HepG2 (cell line): ENCODE results near the gene HERC6. TPM values are rescaled to one million over a fixed set of nuclear protein-coding genes. Genes with fewer than 3 reads are reported as not detected.
A peak's percentile ranks its signal among the peaks of the same experiment; 100 is the strongest.

Source experiments
- ATAC-seq: fragments of 200-7000 bp; cut with Tn5 transposase; 3 replicates; pipeline ENCODE4 v1.9.1; 2020; ENCODE audit warnings: mild to moderate bottlenecking, moderate library complexity
- Bru-seq: library from RNA; stranded (reverse); fragments of 400-500 nt; gene quantifications from one replicate; lab custom pipeline; 2021; lab: Mats Ljungman, UMichigan
- BruChase-seq, 2 experiments: library from RNA; stranded (reverse); fragments of 400-500 nt; gene quantifications; one replicate each; lab custom pipeline; 2021; lab: Mats Ljungman, UMichigan
- BruUV-seq: library from RNA; stranded (reverse); fragments of 400-500 nt; replicated peaks from 2 replicates; lab custom pipeline; 2021; lab: Mats Ljungman, UMichigan
- CTCF ChIA-PET: fragments of 300-600 bp; formaldehyde crosslinking; extraction: SDS; loops from one replicate; lab custom pipeline; 2021; ENCODE audit warnings: low total read pairs, inconsistent platforms, low intra/inter-chr PET ratio; lab: Yijun Ruan, JAX
- POLR2A ChIA-PET: fragments of 350-600 bp; sonication (Branson Sonifier 250); formaldehyde crosslinking; loops from one replicate; lab custom pipeline; 2020; ENCODE audit warnings: antibody characterized with exemption, inconsistent platforms; lab: Yijun Ruan, JAX
- DNase-seq: peaks from one replicate; pipeline ENCODE4 v3.0.0-alpha.2; 2015; ENCODE audit warnings: low spot score
- FAIRE-seq: peaks from 3 replicates; lab custom pipeline; 2011; peaks lifted over from hg19 to GRCh38; lab: Jason Lieb, UNC
- H2AFZ ChIP-seq: one replicate; pipeline ENCODE4 v1.6.1; 2011; ENCODE audit warnings: low read length, inconsistent platforms
- H3K27ac ChIP-seq: fragments of 300-600 bp; 3 replicates; pipeline ENCODE4 v1.8.0; 2011; ENCODE audit warnings: mixed run types, mild to moderate bottlenecking, mixed read lengths, low read length, inconsistent platforms; ENCODE audit not compliant: insufficient read depth; ENCODE audit errors: extremely low read length
- H3K27me3 ChIP-seq, 2 experiments: fragments of 200-600 bp in 1 of 2; 2 replicates in 1 of 2; 3 replicates in 1 of 2; pipeline versions ENCODE4 v1.6.0 to v1.8.0; 2011; ENCODE audit warnings: low read length in 2 of 2, mild to moderate bottlenecking in 2 of 2, moderate library complexity in 2 of 2, inconsistent platforms in 1 of 2; ENCODE audit not compliant: insufficient read depth in 2 of 2, control insufficient read depth in 1 of 2
- H3K36me3 ChIP-seq, 2 experiments: fragments of 200-600 bp in 1 of 2; replicated peaks in 1 of 2; 2 replicates in 1 of 2; 3 replicates in 1 of 2; pipeline versions ENCODE4 v1.5.1 to v1.8.0; 2011; ENCODE audit warnings: low read length in 2 of 2, inconsistent platforms in 1 of 2; ENCODE audit not compliant: insufficient read depth in 2 of 2, control insufficient read depth in 1 of 2
- H3K4me1 ChIP-seq: 2 replicates; pipeline ENCODE4 v1.5.1; 2012; ENCODE audit warnings: low read length, inconsistent platforms; ENCODE audit not compliant: insufficient read depth
- H3K4me2 ChIP-seq: 2 replicates; pipeline ENCODE4 v1.6.0; 2011; ENCODE audit warnings: low read depth, low read length, inconsistent platforms
- H3K4me3 ChIP-seq, 3 experiments: fragments of 200-600 bp in 1 of 3; sonication (generic), shearing (Covaris generic) in 1 of 3; replicated peaks in 1 of 3; 2 replicates each; pipeline ENCODE4 v1.5.1; 2011 to 2016; ENCODE audit warnings: low read length in 3 of 3, inconsistent platforms in 2 of 3, low read depth in 2 of 3, mild to moderate bottlenecking in 2 of 3, control low read depth in 1 of 3, mixed read lengths in 1 of 3; ENCODE audit not compliant: insufficient read depth in 1 of 3
- H3K79me2 ChIP-seq: one replicate; pipeline ENCODE4 v1.6.1; 2011; ENCODE audit warnings: low read length, inconsistent platforms; ENCODE audit not compliant: insufficient read depth
- H3K9ac ChIP-seq: 2 replicates; pipeline ENCODE4 v1.6.0; 2011; ENCODE audit warnings: mild to moderate bottlenecking, low read depth, low read length, inconsistent platforms; ENCODE audit not compliant: insufficient read depth
- H3K9me3 ChIP-seq: 2 replicates; pipeline ENCODE4 v1.5.1; 2012; ENCODE audit warnings: mild to moderate bottlenecking, low read length
- H4K20me1 ChIP-seq: 2 replicates; pipeline ENCODE4 v1.6.0; 2011; ENCODE audit warnings: inconsistent platforms, mild to moderate bottlenecking, low read length, moderate library complexity; ENCODE audit not compliant: insufficient read depth
- AHR ChIP-seq: IDR thresholded peaks from 2 replicates; pipeline ENCODE4 v1.6.1; 2018; ENCODE audit warnings: missing genetic modification reagents, missing compliant biosample characterization
- E2F5 ChIP-seq: sonication (generic); formaldehyde crosslinking; conservative IDR thresholded peaks from 2 replicates; pipeline ENCODE4 v1.4.0; 2020; ENCODE audit warnings: missing genetic modification reagents
- FOSL1 ChIP-seq: sonication (generic); formaldehyde crosslinking; IDR thresholded peaks from 2 replicates; pipeline ENCODE4 v1.9.0; 2021; ENCODE audit warnings: missing genetic modification reagents, borderline replicate concordance
- ONECUT2 ChIP-seq: sonication (generic); formaldehyde crosslinking; IDR thresholded peaks from 2 replicates; pipeline ENCODE4 v1.4.0; 2020; ENCODE audit warnings: missing genetic modification reagents
- RFX3 ChIP-seq: IDR thresholded peaks from 2 replicates; pipeline ENCODE4 v1.6.1; 2016; ENCODE audit warnings: missing biosample characterization, missing genetic modification reagents
- ZBTB20 ChIP-seq: sonication (generic); formaldehyde crosslinking; IDR thresholded peaks from 2 replicates; pipeline ENCODE4 v1.8.1; 2023; ENCODE audit warnings: missing genetic modification reagents, low read depth, mild to moderate bottlenecking, borderline replicate concordance
- ZFP1 ChIP-seq: IDR thresholded peaks from 2 replicates; pipeline ENCODE4 v1.6.1; 2016
- ZNF143 ChIP-seq: sonication (generic); formaldehyde crosslinking; IDR thresholded peaks from 2 replicates; pipeline ENCODE4 v1.4.0; 2020; ENCODE audit warnings: missing genetic modification reagents
- ZNF274 ChIP-seq: sonication (generic); formaldehyde crosslinking; IDR thresholded peaks from 2 replicates; pipeline ENCODE4 v1.5.1; 2020; ENCODE audit warnings: mild to moderate bottlenecking, missing genetic modification reagents
- ZNF432 ChIP-seq: sonication (generic); formaldehyde crosslinking; IDR thresholded peaks from 2 replicates; pipeline ENCODE4 v1.5.0; 2020; ENCODE audit warnings: missing genetic modification reagents, mild to moderate bottlenecking, borderline replicate concordance
- ZNF546 ChIP-seq: sonication (generic); formaldehyde crosslinking; conservative IDR thresholded peaks from 2 replicates; pipeline ENCODE4 v1.8.1; 2023; ENCODE audit warnings: mild to moderate bottlenecking, missing genetic modification reagents
- ZNF674 ChIP-seq: sonication (generic); formaldehyde crosslinking; IDR thresholded peaks from 2 replicates; pipeline ENCODE4 v1.5.0; 2020; ENCODE audit warnings: low read depth, mild to moderate bottlenecking, missing genetic modification reagents
- WGBS: methylation state at CpG from one replicate; pipeline ENCODE4 v1.1.6; 2017; ENCODE audit warnings: low lambda C conversion rate; 5-methylcytosine and 5-hydroxymethylcytosine counted together
- in situ Hi-C: cut with HindIII; loops from 2 replicates; pipeline ENCODE4 v1.10.0; 2017; ENCODE audit warnings: low pct_unique_long_range_greater_than_20kb; ENCODE audit not compliant: extremely low pct_ligation_motif_present
- intact Hi-C: fragments of 100-400 bp; cut with micrococcal nuclease; formaldehyde crosslinking; loops from one replicate; pipeline ENCODE4 v1.10.0; 2022; ENCODE audit not compliant: unreplicated experiment
- long read RNA-seq, 2 experiments: library from RNA in 1 of 2; library from polyadenylated mRNA in 1 of 2; stranded (forward) in 1 of 2; unstranded in 1 of 2; transcript quantifications; one replicate each; pipeline ENCODE4 v2.0.0, GENCODE V29; 2019 to 2022
- polyA minus RNA-seq, 3 experiments: library from RNA; depleted of rRNA, polyadenylated mRNA; stranded (reverse); fragments of >200 nt; gene quantifications; 2 replicates each; pipeline ENCODE4 v1.2.3, GENCODE V29; 2011; ENCODE audit warnings: low replicate concordance in 1 of 3
- polyA plus RNA-seq, 8 experiments: library from polyadenylated mRNA; depleted of rRNA in 3 of 8; stranded (reverse) in 7 of 8; unstranded in 1 of 8; fragments of >200 nt; fragmentation: Illumina TruSeq in 4 of 8; extraction: Trizol in 4 of 8; gene quantifications; 2 replicates each; pipeline versions ENCODE4 v1.2.1 to v1.2.3, GENCODE V29; 2011 to 2016; ENCODE audit warnings: low read depth in 4 of 8, missing spikeins in 1 of 8, mixed read lengths in 1 of 8; ENCODE audit not compliant: insufficient read depth in 1 of 8
- total RNA-seq, 5 experiments: library from RNA; depleted of rRNA; stranded (reverse); fragments of >200 nt; fragmentation: Illumina TruSeq; extraction: Trizol; gene quantifications; 2 replicates each; pipeline ENCODE4 v1.2.3, GENCODE V29; 2016; ENCODE audit warnings: low read depth in 1 of 5
- TF ChIP-seq, protein P1 (sequence below): sonication (generic); formaldehyde crosslinking; IDR thresholded peaks from 2 replicates; pipeline ENCODE4 v1.4.0; 2020; ENCODE audit warnings: missing genetic modification reagents, borderline replicate concordance

The HERC6 gene
- total RNA-seq (2016; rRNA removed; fragmentation: Illumina TruSeq; extraction: Trizol), result 2.0 and 2.7 TPM in 2 replicates
- total RNA-seq (2016; cell fraction: cytosol; rRNA removed; fragmentation: Illumina TruSeq; extraction: Trizol; ENCODE audit: low read depth), result 0.30 and 0.35 TPM in 2 replicates
- 1.4 and 2.3 TPM in 2 replicates for total RNA-seq (2016; cell fraction: insoluble cytoplasmic fraction; rRNA removed; fragmentation: Illumina TruSeq; extraction: Trizol)
- total RNA-seq (2016; cell fraction: membrane; rRNA removed; fragmentation: Illumina TruSeq; extraction: Trizol), result 0.76 and 0.77 TPM in 2 replicates
- 1.4 and 2.1 TPM in 2 replicates for total RNA-seq (2016; cell fraction: nucleus; rRNA removed; fragmentation: Illumina TruSeq; extraction: Trizol)
- 0.50 TPM in 2 replicates for polyA plus RNA-seq (2011; rRNA removed)
- 0.10 and 0.16 TPM in 2 replicates for polyA plus RNA-seq (2011; cell fraction: cytosol; rRNA removed)
- 0.61 and 1.0 TPM in 2 replicates for polyA plus RNA-seq (2011; cell fraction: nucleus; rRNA removed)
- 0.44 TPM in 2 replicates for polyA plus RNA-seq (2012)
- 0.07 and 0.15 TPM in 2 replicates for polyA plus RNA-seq (2016; cell fraction: cytosol; fragmentation: Illumina TruSeq; extraction: Trizol; ENCODE audit: low read depth)
- polyA plus RNA-seq (2016; cell fraction: insoluble cytoplasmic fraction; fragmentation: Illumina TruSeq; extraction: Trizol; ENCODE audit: low read depth), result 1.2 and 1.7 TPM in 2 replicates
- polyA plus RNA-seq (2016; cell fraction: membrane; fragmentation: Illumina TruSeq; extraction: Trizol; ENCODE audit: low read depth), result 0.30 and 0.32 TPM in 2 replicates
- polyA plus RNA-seq (2016; cell fraction: nucleus; fragmentation: Illumina TruSeq; extraction: Trizol; ENCODE audit: insufficient read depth, low read depth), result 1.4 and 1.6 TPM in 2 replicates
- polyA minus RNA-seq (2011; rRNA and poly(A)+ RNA removed; ENCODE audit: low replicate concordance), result 4.0 and 24.9 TPM in 2 replicates
- 0.79 TPM in 1 of 2 replicates, not detected in the other for polyA minus RNA-seq (2011; cell fraction: cytosol; rRNA and poly(A)+ RNA removed)
- 0.64 and 1.7 TPM in 2 replicates for polyA minus RNA-seq (2011; cell fraction: nucleus; rRNA and poly(A)+ RNA removed)
- percentile 26 among the genes with signal in this experiment for Bru-seq, nascent RNA
- BruChase-seq, experiment 1, labeled RNA remaining after a 6-hour chase, result percentile 26 among the genes with signal in this experiment
- BruChase-seq, experiment 2, labeled RNA remaining after a 2-hour chase, result percentile 26 among the genes with signal in this experiment
- long read RNA-seq, experiment 1, result 0 reads
- long read RNA-seq, experiment 2, partial matches to known transcripts, result 1 of 5 reads
- long read RNA-seq, experiment 2, other reads (novel, unspliced or antisense), result 2 of 5 reads

DNA sequence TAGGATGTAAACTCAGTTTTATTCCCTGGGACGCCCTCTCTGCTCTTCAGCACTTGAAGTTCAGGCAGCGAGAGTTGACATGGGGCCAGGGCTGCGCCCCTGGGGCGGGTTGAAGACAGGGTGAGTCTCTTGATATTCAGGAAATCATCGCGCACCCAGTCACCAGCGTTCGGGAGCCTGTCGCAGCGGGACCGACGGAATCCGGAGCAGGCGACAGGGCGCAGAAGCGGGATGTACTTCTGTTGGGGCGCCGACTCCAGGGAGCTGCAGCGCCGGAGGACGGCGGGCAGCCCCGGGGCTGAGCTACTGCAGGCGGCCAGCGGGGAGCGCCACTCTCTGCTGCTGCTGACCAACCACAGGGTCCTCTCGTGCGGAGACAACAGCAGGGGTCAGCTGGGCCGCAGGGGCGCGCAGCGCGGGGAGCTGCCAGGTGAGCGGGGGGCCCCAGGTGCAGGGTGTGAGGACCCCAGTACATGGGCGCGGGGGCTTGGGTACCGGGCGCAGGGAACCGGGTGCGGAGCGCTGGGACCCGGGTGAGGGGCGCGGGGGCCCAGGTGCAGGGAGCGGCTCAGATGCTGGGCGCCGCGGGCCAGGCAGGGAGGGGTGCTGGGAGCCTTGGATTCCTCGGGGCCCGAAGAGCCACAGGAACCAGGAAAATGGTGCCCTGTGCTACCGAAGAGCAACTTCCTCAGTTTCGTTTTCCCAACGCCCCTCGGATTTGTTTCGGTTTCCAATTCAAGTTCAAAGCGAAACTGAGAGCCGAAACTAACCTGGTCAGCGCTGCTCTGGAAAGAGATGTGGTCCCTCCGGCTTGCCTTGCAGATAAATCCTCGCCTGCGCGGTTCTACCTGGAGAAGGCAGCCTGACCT, at the start of gene HERC6:
Gene HERC6 (plus strand): TSS at position 162 of the 869 bp plus-strand sequence. CDS start 70 bp downstream, at position 232.
- H3K4me2 ChIP-seq, result peak within 1 kb of the TSS; percentile 73
- in situ Hi-C loops (no loop called here), intact Hi-C loops (loop anchor here (1.0 to 2.0 kb wide), 4 partner anchors 78 to 160 kb away; partner anchors contain the start of gene HERC5)
- H3K36me3 ChIP-seq, result no peaks in the 10 kb centered on the region
- H3K9me3 ChIP-seq, result no peaks in the 10 kb centered on the region
- H3K4me3 ChIP-seq, result peak within 1 kb of the TSS; percentile 81 to 91 (median 86)
- ChIA-PET POLR2A (interaction anchor here (0.8 kb wide), 1 partner anchor 95 kb away, joined by 6 read pairs; the partner anchor contains the start of gene PPM1K), CTCF (interaction anchor here (1.4 kb wide), 1 partner anchor 136 kb away, joined by 4 read pairs; no protein-coding TSS in a partner anchor)
- DNase-seq (peak; percentile 83), FAIRE-seq (peak; percentile 74), ATAC-seq (peak; percentile 98)
- peaks cover 2 to 7% of the 10 kb centered on the region in 2 experiments; a peak in 3 of 5 replicates for H3K27me3 ChIP-seq
- no peaks in the 10 kb centered on the region for H3K79me2 ChIP-seq
- peak within 1 kb of the TSS; percentile 58 for H3K9ac ChIP-seq
- peaks cover 5% of the 10 kb centered on the region; the same call in 1 of the 2 replicates for H3K4me1 ChIP-seq
- BruUV-seq, result no TSS peak
- no peaks in the 10 kb centered on the region for H4K20me1 ChIP-seq
- peak within 1 kb of the TSS; percentile 80 for H2AFZ ChIP-seq
- WGBS, result 0% methylated on average over 10 of the region's 62 CpGs
- H3K27ac ChIP-seq, result peak within 1 kb of the TSS; percentile 40
- TF ChIP-seq ZBTB20 (CRISPR knock-in tag) (no peak), ONECUT2 (CRISPR knock-in tag) (no peak), ZNF674 (0 out of 2 replicates have a peak, but pooled peaks have one; percentile 46), RFX3 (no peak), ZNF143 (no peak), ZNF546 (0 out of 2 replicates have a peak, but pooled peaks have one; percentile 30), AHR (no peak), ZNF274 (peak; percentile 87; the same call in 1 of the 2 replicates), ZFP1 (CRISPR knock-in tag) (no peak), FOSL1 (CRISPR knock-in tag) (no peak), E2F5 (CRISPR knock-in tag) (no peak), ZNF432 (no peak)
- TF ChIP-seq, protein P1, sequence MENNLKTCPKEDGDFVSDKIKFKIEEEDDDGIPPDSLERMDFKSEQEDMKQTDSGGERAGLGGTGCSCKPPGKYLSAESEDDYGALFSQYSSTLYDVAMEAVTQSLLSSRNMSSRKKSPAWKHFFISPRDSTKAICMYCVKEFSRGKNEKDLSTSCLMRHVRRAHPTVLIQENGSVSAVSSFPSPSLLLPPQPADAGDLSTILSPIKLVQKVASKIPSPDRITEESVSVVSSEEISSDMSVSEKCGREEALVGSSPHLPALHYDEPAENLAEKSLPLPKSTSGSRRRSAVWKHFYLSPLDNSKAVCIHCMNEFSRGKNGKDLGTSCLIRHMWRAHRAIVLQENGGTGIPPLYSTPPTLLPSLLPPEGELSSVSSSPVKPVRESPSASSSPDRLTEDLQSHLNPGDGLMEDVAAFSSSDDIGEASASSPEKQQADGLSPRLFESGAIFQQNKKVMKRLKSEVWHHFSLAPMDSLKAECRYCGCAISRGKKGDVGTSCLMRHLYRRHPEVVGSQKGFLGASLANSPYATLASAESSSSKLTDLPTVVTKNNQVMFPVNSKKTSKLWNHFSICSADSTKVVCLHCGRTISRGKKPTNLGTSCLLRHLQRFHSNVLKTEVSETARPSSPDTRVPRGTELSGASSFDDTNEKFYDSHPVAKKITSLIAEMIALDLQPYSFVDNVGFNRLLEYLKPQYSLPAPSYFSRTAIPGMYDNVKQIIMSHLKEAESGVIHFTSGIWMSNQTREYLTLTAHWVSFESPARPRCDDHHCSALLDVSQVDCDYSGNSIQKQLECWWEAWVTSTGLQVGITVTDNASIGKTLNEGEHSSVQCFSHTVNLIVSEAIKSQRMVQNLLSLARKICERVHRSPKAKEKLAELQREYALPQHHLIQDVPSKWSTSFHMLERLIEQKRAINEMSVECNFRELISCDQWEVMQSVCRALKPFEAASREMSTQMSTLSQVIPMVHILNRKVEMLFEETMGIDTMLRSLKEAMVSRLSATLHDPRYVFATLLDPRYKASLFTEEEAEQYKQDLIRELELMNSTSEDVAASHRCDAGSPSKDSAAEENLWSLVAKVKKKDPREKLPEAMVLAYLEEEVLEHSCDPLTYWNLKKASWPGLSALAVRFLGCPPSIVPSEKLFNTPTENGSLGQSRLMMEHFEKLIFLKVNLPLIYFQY (CRISPR knock-in tag), result no peak
